H1 (cell line): ENCODE measurements around the gene IQGAP3. TPM values are rescaled to one million over a fixed set of nuclear protein-coding genes. Genes with fewer than 3 reads are reported as not detected.

Source experiments
- CTCF ChIA-PET: fragments of 300-600 bp; sonication (Branson Sonifier 250); formaldehyde crosslinking; loops from one replicate; lab custom pipeline; 2021; ENCODE audit not compliant: partially characterized antibody; lab: Charles Lee
- POLR2A ChIA-PET: fragments of 300-600 bp; sonication (Branson Sonifier 250); formaldehyde crosslinking; loops from one replicate; lab custom pipeline; 2021; ENCODE audit warnings: inconsistent platforms; ENCODE audit not compliant: partially characterized antibody; lab: Charles Lee
- DNase-seq, 2 experiments: peaks; one replicate each; pipeline versions ENCODE4 v3.0.0 to v3.0.0-alpha.2; 2010 to 2022; ENCODE audit warnings: low spot score in 2 of 2, low read depth in 1 of 2, mixed read lengths in 1 of 2
- FAIRE-seq: peaks from 2 replicates; lab custom pipeline; 2011; peaks lifted over from hg19 to GRCh38; lab: Jason Lieb, UNC
- H2AFZ ChIP-seq: 2 replicates; pipeline ENCODE4 v1.8.1; 2012; ENCODE audit warnings: low read length, inconsistent platforms
- H2AK5ac ChIP-seq: 2 replicates; pipeline ENCODE4 v1.6.1; 2013; ENCODE audit warnings: low read depth, low read length
- H2BK120ac ChIP-seq: replicated peaks from 2 replicates; pipeline ENCODE3; 2013; ENCODE audit warnings: low read depth, low read length, inconsistent platforms
- H2BK12ac ChIP-seq: 2 replicates; pipeline ENCODE4 v1.6.1; 2013; ENCODE audit warnings: low read depth, low read length
- H2BK15ac ChIP-seq: 2 replicates; pipeline ENCODE4 v1.6.1; 2013; ENCODE audit warnings: low read length
- H2BK20ac ChIP-seq: 2 replicates; pipeline ENCODE4 v1.6.1; 2013; ENCODE audit warnings: low read length
- H2BK5ac ChIP-seq: 2 replicates; pipeline ENCODE4 v1.6.1; 2013; ENCODE audit warnings: low read depth, low read length
- H3K14ac ChIP-seq: 2 replicates; pipeline ENCODE4 v1.6.1; 2013; ENCODE audit warnings: inconsistent platforms; ENCODE audit not compliant: insufficient read length
- H3K18ac ChIP-seq: 2 replicates; pipeline ENCODE4 v1.6.1; 2013; ENCODE audit warnings: low read length; ENCODE audit errors: extremely low read depth
- H3K23ac ChIP-seq: 2 replicates; pipeline ENCODE4 v1.6.1; 2013; ENCODE audit warnings: inconsistent platforms; ENCODE audit not compliant: insufficient read length
- H3K23me2 ChIP-seq: 2 replicates; pipeline ENCODE4 v1.6.1; 2013; ENCODE audit warnings: low read depth, low read length
- H3K27ac ChIP-seq: 2 replicates; pipeline ENCODE4 v1.6.1; 2011; ENCODE audit warnings: low read depth, low read length, inconsistent platforms
- H3K27me3 ChIP-seq, 4 experiments: replicated peaks in 1 of 4; 1 replicate in 1 of 4; 2 replicates in 3 of 4; pipeline versions ENCODE4 v1.6.1 to v1.8.1; 2011 to 2013; ENCODE audit warnings: low read length in 3 of 4, mild to moderate bottlenecking in 3 of 4, inconsistent platforms in 2 of 4, mixed read lengths in 2 of 4, moderate library complexity in 1 of 4; ENCODE audit not compliant: control insufficient read depth in 3 of 4, insufficient read depth in 3 of 4; ENCODE audit errors: extremely low read depth in 1 of 4
- H3K36me3 ChIP-seq, 4 experiments: 2 replicates each; pipeline versions ENCODE4 v1.6.1 to v1.8.1; 2011 to 2013; ENCODE audit warnings: mild to moderate bottlenecking in 4 of 4, low read length in 3 of 4, moderate library complexity in 2 of 4, control low read depth in 1 of 4, inconsistent platforms in 1 of 4; ENCODE audit not compliant: insufficient read depth in 4 of 4, control insufficient read depth in 2 of 4
- H3K4ac ChIP-seq: replicated peaks from 2 replicates; pipeline ENCODE3; 2013; ENCODE audit warnings: low read length, low read depth, mixed read lengths, inconsistent platforms; ENCODE audit not compliant: insufficient read length
- H3K4me1 ChIP-seq, 4 experiments: replicated peaks in 1 of 4; 1 replicate in 1 of 4; 2 replicates in 3 of 4; pipeline versions ENCODE4 v1.6.1 to v1.8.1; 2011 to 2013; ENCODE audit warnings: low read length in 3 of 4, inconsistent platforms in 2 of 4, mixed read lengths in 1 of 4; ENCODE audit not compliant: insufficient read depth in 4 of 4, control insufficient read depth in 3 of 4
- H3K4me2 ChIP-seq, 2 experiments: 2 replicates each; pipeline versions ENCODE4 v1.6.1 to v1.8.1; 2011 to 2013; ENCODE audit warnings: low read depth in 2 of 2, low read length in 2 of 2, control low read depth in 1 of 2, inconsistent platforms in 1 of 2, mild to moderate bottlenecking in 1 of 2; ENCODE audit not compliant: insufficient read depth in 1 of 2
- H3K4me3 ChIP-seq, 4 experiments: fragments of 200-600, 300-600 bp in 1 of 4; sonication (generic), shearing (Covaris generic), sonication (Bioruptor Twin) in 1 of 4; 2 replicates each; pipeline versions ENCODE4 v1.5.1 to v1.8.1; 2011 to 2016; ENCODE audit warnings: low read length in 4 of 4, low read depth in 3 of 4, control low read depth in 2 of 4, inconsistent platforms in 2 of 4, mild to moderate bottlenecking in 2 of 4, mixed read lengths in 1 of 4, moderate library complexity in 1 of 4; ENCODE audit not compliant: insufficient read depth in 2 of 4; ENCODE audit errors: extremely low read depth in 1 of 4
- H3K56ac ChIP-seq: replicated peaks from 2 replicates; pipeline ENCODE3; 2013; ENCODE audit warnings: low read depth, mild to moderate bottlenecking, mixed read lengths, low read length, inconsistent platforms; ENCODE audit not compliant: insufficient read length
- H3K79me1 ChIP-seq: 2 replicates; pipeline ENCODE4 v1.6.1; 2013; ENCODE audit warnings: low read depth, low read length, control low read depth
- H3K79me2 ChIP-seq, 2 experiments: 2 replicates each; pipeline versions ENCODE4 v1.6.1 to v1.8.1; 2012 to 2013; ENCODE audit warnings: low read length in 2 of 2, mild to moderate bottlenecking in 2 of 2, inconsistent platforms in 1 of 2; ENCODE audit not compliant: insufficient read depth in 2 of 2, control insufficient read depth in 1 of 2
- H3K9ac ChIP-seq, 4 experiments: replicated peaks in 1 of 4; 1 replicate in 1 of 4; 2 replicates in 3 of 4; pipeline versions ENCODE4 v1.6.1 to v1.8.1; 2011 to 2013; ENCODE audit warnings: low read depth in 3 of 4, low read length in 3 of 4, control low read depth in 2 of 4, mild to moderate bottlenecking in 2 of 4, moderate library complexity in 2 of 4, inconsistent platforms in 1 of 4; ENCODE audit errors: extremely low read depth in 1 of 4
- H3K9me3 ChIP-seq, 2 experiments: 2 replicates each; pipeline versions ENCODE4 v1.6.1 to v1.8.1; 2012 to 2013; ENCODE audit warnings: mild to moderate bottlenecking in 2 of 2, moderate library complexity in 2 of 2, control low read depth in 1 of 2, inconsistent platforms in 1 of 2, low read depth in 1 of 2, low read length in 1 of 2, mixed read lengths in 1 of 2; ENCODE audit not compliant: insufficient read depth in 2 of 2
- H4K20me1 ChIP-seq, 2 experiments: replicated peaks in 1 of 2; 2 replicates each; pipeline versions ENCODE3 to v1.8.1; 2011 to 2013; ENCODE audit warnings: inconsistent platforms in 2 of 2, low read length in 2 of 2, mild to moderate bottlenecking in 1 of 2; ENCODE audit not compliant: insufficient read depth in 2 of 2, control insufficient read depth in 1 of 2
- H4K5ac ChIP-seq: 2 replicates; pipeline ENCODE4 v1.6.1; 2013; ENCODE audit warnings: low read length, low read depth, mixed read lengths, inconsistent platforms; ENCODE audit not compliant: insufficient read length
- H4K8ac ChIP-seq: 2 replicates; pipeline ENCODE4 v1.8.0; 2013; ENCODE audit warnings: mild to moderate bottlenecking, moderate library complexity, low read length, inconsistent platforms; ENCODE audit not compliant: insufficient read depth; ENCODE audit errors: extremely low read depth
- H4K91ac ChIP-seq: replicated peaks from 2 replicates; pipeline ENCODE3; 2013; ENCODE audit warnings: low read length, mixed read lengths, inconsistent platforms; ENCODE audit not compliant: insufficient read length
- POLR2AphosphoS5 ChIP-seq: IDR thresholded peaks from 2 replicates; pipeline ENCODE4 v1.6.1; 2011; ENCODE audit warnings: low read depth, low read length
- WGBS, 2 experiments: shearing (Covaris generic) in 1 of 2; methylation state at CpG; one replicate each; pipeline versions ENCODE4 v1.1.6 to v1.1.7; 2013 to 2015; ENCODE audit warnings: low lambda C conversion rate in 2 of 2, mixed read lengths in 2 of 2, inconsistent platforms in 1 of 2, low coverage in 1 of 2, missing lambda C conversion rate in 1 of 2; ENCODE audit not compliant: insufficient replicate concordance in 2 of 2, insufficient coverage in 1 of 2, insufficient read length in 1 of 2; ENCODE audit errors: extremely low coverage in 1 of 2, missing lambda C conversion rate in 1 of 2; 5-methylcytosine and 5-hydroxymethylcytosine counted together
- polyA plus RNA-seq, 7 experiments: library from polyadenylated mRNA; depleted of rRNA in 3 of 7; stranded (reverse) in 5 of 7; unstranded in 2 of 7; fragments of >200 nt in 5 of 7; fragments of 200-250 nt in 2 of 7; gene quantifications; 1 replicate in 5 of 7; 2 replicates in 1 of 7; 4 replicates in 1 of 7; pipeline versions ENCODE4 v1.2.1 to v1.2.3, GENCODE V29; 2011 to 2013; ENCODE audit warnings: missing spikeins in 2 of 7, mixed read lengths in 2 of 7
- total RNA-seq: library from RNA; stranded (reverse); fragmentation: NEBNext Ultra II Directional; extraction: Animal tissue kit (Norgen Biotek cat#: 25700); gene quantifications from 2 replicates; pipeline ENCODE4 v1.2.1, GENCODE V29; 2021

IQGAP3 gene
- total and polyA plus RNA-seq, 2 of the 8 experiments (the other 6 are each of a cell fraction or from before 2014, with no cell fraction given), result 14.6 to 22.3 TPM

DNA sequence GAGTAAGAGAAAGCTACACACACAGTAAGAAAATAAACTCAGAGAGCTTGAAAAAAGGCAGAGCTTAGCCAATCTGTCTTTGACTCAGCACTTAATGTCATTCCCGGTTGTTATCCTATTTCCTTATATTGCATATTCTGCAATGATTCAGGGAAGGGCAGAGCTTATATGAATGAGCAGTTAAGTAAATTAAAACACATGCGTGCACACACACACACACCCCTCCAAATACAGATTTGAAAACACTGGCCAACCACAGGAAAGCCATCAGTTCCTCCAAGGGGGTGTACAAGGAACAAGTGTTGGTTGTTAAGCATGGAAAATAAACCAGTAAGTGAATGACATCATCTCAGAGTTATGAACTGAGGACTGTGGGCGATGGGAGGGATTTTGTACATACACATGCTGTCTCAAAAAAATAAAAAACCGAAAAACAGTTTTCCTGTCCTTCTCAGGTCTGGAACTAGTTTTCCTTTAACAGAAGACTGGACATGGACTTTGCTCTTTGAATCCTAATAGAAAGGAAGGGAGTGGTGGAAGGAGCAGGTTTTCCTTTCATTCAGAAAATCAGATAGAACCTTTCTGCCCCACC lies 1.0 kb downstream of the IQGAP3 start:
- Histone ChIP-seq H3K9ac (peak overlapping the region in 2 of 4 experiments; percentile 50 to 55; a peak in 4 of 7 replicates), H3K4me1 (no peaks in the 10 kb centered on the region; a peak in 1 of 7 replicates), H3K14ac (no peak overlapping the region), H4K8ac (no peak overlapping the region), H3K23me2 (peaks cover 3% of the 10 kb centered on the region; the same call in 1 of the 2 replicates), H3K4me3 (peak overlapping the region; percentile 86 to 92 (median 89); a peak in 7 of 8 replicates), H3K9me3 (no peaks in the 10 kb centered on the region), H3K27me3 (no peaks in the 10 kb centered on the region), H2BK20ac (no peak overlapping the region), H2BK5ac (no peak overlapping the region), H4K5ac (no peak overlapping the region), H3K79me2 (0 out of 4 replicates have a peak, but pooled peaks cover 0 to 5% of the 10 kb centered on the region in 2 experiments), H3K23ac (no peak overlapping the region), H2BK12ac (no peak overlapping the region), H2BK120ac (no peak overlapping the region), H4K20me1 (no peaks in the 10 kb centered on the region), H3K27ac (no peak overlapping the region), H3K56ac (no peak overlapping the region), H2AK5ac (no peak overlapping the region), H3K4ac (no peak overlapping the region), H4K91ac (no peak overlapping the region), H3K18ac (no peak overlapping the region), H3K79me1 (no peaks in the 10 kb centered on the region; the same call in 1 of the 2 replicates), H2AFZ (no peak overlapping the region), H2BK15ac (no peak overlapping the region), H3K4me2 (peak overlapping the region; percentile 68 to 92), H3K36me3 (0 out of 8 replicates have a peak, but pooled peaks cover 0 to 3% (median 0%) of the 10 kb centered on the region in 4 experiments)
- no peak for DNase-seq
- ChIA-PET POLR2A (interaction anchor here (0.7 to 1.4 kb wide), 3 partner anchors 10 to 29 kb away, joined by 3 read pairs; partner anchors contain the start of gene NAXE), CTCF (interaction anchor here (0.6 to 1.7 kb wide), 11 partner anchors 31 to 155 kb away, joined by 3 to 5 read pairs (median 3); no protein-coding TSS in a partner anchor)
- no peak for FAIRE-seq
- WGBS, 2 experiments, result 82% methylated on average over 4 of the region's 4 CpGs; no CpG with 5 or more reads in 1 of the 2 experiments
- no peak for TF ChIP-seq POLR2AphosphoS5
